Ascending aorta (tissue), 2 donors: ENCODE results near the gene TLE3. TPM values are rescaled to one million over a fixed set of nuclear protein-coding genes. Genes with fewer than 3 reads are reported as not detected.

Source experiments
- DNase-seq, 2 donors: peaks; one replicate each; pipeline ENCODE4 v3.0.0-alpha.2; 2019; ENCODE audit warnings: low spot score in 2 of 2
- H3K27ac ChIP-seq, 2 donors: fragments of 200-600 bp; sonication (generic); one replicate each; pipeline ENCODE4 v1.5.1; 2016 to 2017; ENCODE audit warnings: mild to moderate bottlenecking in 1 of 2
- H3K27me3 ChIP-seq: fragments of 200-600 bp; sonication (generic); one replicate; pipeline ENCODE4 v1.5.1; 2017
- H3K36me3 ChIP-seq, 2 donors: fragments of 200-600 bp; sonication (generic); one replicate each; pipeline ENCODE4 v1.5.1; 2016
- H3K4me1 ChIP-seq, 2 donors: fragments of 200-600 bp; sonication (generic); one replicate each; pipeline ENCODE4 v1.5.1; 2016 to 2017; ENCODE audit warnings: mild to moderate bottlenecking in 1 of 2
- H3K4me3 ChIP-seq, 2 donors: fragments of 200-600 bp; sonication (generic); one replicate each; pipeline ENCODE4 v1.5.1; 2016 to 2017; ENCODE audit warnings: mild to moderate bottlenecking in 1 of 2
- H3K9me3 ChIP-seq, 2 donors: fragments of 200-600 bp; sonication (generic); one replicate each; pipeline ENCODE4 v1.5.1; 2016
- intact Hi-C: fragments of 100-400 bp; cut with DNase I; formaldehyde crosslinking; loops from one replicate; pipeline ENCODE4 v1.15.1; 2023
- total RNA-seq: library from RNA; depleted of rRNA; stranded (reverse); fragments of >200 nt; gene quantifications from one replicate; pipeline ENCODE4 v1.1.0, GENCODE V29; 2016
- TF ChIP-seq, protein P1 (sequence below), 3 experiments: fragments of 200-600 bp in 2 of 3; fragments of 450-650 bp in 1 of 3; sonication (generic) in 2 of 3; IDR thresholded peaks; one replicate each; pipeline ENCODE4 v1.5.1; 2016 to 2019; ENCODE audit warnings: antibody characterized with exemption in 3 of 3, mild to moderate bottlenecking in 1 of 3, moderate library complexity in 1 of 3

The TLE3 gene
- total RNA-seq, 1 donor from 2014 or later = 76.4 TPM

DNA sequence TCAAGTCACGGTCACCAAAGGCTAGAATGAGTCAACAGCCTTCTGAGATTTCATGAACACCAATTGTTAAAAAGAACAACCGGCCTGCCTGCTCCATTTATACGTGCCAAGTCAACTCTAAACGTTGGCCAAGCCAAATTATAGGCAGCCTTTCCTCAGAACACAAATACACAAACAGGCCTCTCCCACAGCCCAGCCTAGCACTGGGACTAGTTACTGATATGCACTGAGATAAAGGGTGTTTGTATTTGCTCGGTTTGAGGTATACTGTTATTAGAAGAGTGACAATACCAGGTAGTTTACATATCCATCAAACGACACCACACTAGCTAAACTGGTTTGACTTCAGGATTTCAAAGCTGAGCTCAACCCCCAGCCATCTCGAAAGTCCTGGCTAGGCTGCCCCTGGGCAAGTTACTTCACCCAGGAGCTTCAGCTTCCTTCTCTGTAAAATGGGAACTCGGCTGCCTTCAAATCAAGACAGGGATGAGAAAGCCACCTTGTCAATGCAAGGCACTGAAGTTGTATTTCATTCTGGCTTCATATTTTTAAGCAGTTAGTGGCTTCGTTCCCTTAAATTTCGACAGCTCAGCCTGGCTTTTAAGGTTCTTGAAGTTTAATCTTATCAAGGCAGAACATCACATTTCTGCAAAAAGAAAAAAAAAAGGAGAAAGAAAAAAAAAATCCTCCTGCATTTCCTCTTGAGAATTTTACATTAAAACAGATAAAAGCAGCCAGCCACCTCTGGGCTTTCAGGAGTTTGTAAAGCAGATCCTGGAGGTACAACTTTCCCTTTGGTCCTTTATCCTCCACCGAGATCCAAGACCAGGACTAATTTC is 4.0 kb downstream of the TLE3 start:
- TF ChIP-seq, protein P1, sequence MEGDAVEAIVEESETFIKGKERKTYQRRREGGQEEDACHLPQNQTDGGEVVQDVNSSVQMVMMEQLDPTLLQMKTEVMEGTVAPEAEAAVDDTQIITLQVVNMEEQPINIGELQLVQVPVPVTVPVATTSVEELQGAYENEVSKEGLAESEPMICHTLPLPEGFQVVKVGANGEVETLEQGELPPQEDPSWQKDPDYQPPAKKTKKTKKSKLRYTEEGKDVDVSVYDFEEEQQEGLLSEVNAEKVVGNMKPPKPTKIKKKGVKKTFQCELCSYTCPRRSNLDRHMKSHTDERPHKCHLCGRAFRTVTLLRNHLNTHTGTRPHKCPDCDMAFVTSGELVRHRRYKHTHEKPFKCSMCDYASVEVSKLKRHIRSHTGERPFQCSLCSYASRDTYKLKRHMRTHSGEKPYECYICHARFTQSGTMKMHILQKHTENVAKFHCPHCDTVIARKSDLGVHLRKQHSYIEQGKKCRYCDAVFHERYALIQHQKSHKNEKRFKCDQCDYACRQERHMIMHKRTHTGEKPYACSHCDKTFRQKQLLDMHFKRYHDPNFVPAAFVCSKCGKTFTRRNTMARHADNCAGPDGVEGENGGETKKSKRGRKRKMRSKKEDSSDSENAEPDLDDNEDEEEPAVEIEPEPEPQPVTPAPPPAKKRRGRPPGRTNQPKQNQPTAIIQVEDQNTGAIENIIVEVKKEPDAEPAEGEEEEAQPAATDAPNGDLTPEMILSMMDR (IDR thresholded peaks at IDR 0.05) = no peak
- intact Hi-C loops = no loop called here

DNA sequence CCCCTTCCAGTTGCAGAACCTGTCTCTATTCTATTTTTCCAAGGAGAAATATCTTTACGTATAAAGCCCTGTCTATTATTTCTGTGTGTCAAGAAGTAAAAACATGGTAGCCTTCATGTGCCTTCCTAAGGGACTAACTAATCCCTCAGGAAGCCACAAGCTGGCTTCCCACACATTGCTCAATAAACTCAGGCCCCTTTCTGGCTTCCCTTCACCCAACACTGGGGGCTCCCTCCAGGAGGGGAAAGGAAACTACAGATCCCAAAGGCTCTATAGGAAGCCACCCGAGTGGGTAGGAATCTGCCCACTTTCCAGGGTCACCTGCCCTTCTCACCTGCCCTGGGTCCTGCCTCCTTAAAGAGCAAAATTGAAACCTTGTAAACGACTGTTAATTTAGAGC is 4.6 kb downstream of the TLE3 start:
- H3K36me3 ChIP-seq = peaks cover 3 to 25% of the 10 kb centered on the region in 2 donors
- H3K4me3 ChIP-seq = peak overlapping the region in 1 of 2 donors; percentile 89
- intact Hi-C loops = no loop called here
- TF ChIP-seq, protein P1 (IDR thresholded peaks at IDR 0.05) = no peak
- H3K4me1 ChIP-seq = peaks cover 9 to 35% of the 10 kb centered on the region in 2 donors
- no peaks in the 10 kb centered on the region for H3K27me3 ChIP-seq
- H3K27ac ChIP-seq = peak overlapping the region in 1 of 2 donors; percentile 38
- DNase-seq = no peak
- H3K9me3 ChIP-seq = no peaks in the 10 kb centered on the region

More for the DNA sequence above, 4.0 kb downstream of the TLE3 start:
- no peaks in the 10 kb centered on the region for H3K9me3 ChIP-seq
- H3K4me1 ChIP-seq = peaks cover 13 to 33% of the 10 kb centered on the region in 2 donors
- peak overlapping the region in 1 of 2 donors; percentile 38 for H3K27ac ChIP-seq
- H3K36me3 ChIP-seq = peaks cover 3 to 25% of the 10 kb centered on the region in 2 donors
- no peaks in the 10 kb centered on the region for H3K27me3 ChIP-seq
- DNase-seq = peak in 1 of 2 donors; percentile 71
- H3K4me3 ChIP-seq = peak overlapping the region in 1 of 2 donors; percentile 89

DNA sequence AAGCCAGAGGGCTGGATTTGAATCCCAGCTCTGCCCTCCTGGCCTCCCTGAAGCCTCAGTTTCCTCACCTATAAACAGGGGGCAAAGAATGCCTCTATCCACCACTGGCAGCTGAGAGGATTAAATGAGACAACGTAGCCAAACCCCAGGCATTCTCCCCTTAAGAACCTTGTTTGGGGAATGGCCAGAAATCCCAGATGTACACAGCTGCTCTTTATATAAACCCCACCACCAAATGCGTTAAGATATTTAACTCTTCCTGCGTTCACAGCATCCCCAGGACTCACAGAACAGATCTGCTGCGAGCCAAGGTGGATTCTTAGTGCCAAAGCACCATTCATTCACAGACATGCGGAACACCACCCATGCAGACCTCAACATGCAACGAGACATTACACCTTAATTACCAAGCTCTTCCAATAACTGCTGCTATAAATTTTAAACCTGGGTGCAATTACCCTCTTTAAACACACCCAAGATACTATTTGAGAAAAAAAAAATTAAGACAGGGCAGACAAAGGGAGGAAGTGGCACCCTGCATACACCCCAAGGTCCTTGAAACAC is 5.2 kb downstream of the TLE3 start:
- Histone ChIP-seq H3K9me3 (no peaks in the 10 kb centered on the region), H3K27me3 (no peaks in the 10 kb centered on the region), H3K4me3 (no peak overlapping the region), H3K4me1 (peaks cover 9 to 35% of the 10 kb centered on the region in 2 donors), H3K36me3 (peaks cover 3 to 25% of the 10 kb centered on the region in 2 donors), H3K27ac (no peak overlapping the region)
- TF ChIP-seq, protein P1 (IDR thresholded peaks at IDR 0.05) = no peak
- intact Hi-C loops = no loop called here
- DNase-seq = no peak

DNA sequence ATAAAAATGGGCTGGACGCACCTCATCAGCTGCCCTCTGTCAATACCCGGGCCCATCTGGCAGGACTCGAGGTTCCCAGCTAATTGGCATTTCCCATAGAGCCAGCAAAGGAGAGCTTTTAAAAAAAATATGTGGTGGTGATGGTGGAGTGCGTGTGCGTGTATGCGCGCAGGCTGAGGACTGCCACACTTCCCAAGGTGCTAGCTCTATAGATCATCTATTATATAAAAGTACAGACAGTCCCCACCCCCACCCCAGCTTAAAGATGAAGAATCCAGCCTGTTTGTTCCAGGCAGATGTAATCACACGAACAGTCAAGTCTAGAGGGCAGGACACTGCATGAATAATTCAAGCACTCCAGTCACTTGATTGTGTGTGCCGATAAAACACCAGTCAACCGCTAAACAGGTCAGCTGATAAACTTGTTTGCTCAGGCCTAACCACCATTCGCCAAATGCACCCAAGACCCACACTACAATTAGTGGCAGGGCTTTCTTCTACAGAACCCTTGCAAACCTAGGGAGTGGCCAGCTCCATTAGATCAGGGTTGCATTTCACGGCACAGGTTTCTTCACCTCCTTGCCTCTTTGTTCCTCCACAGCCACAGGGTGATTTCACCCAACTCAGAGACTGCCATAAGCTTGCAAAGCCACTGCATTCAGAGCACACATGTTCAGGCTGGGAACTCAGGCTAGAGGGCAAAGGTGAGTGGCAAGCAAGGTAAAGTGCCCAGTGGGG is 5.8 kb downstream of the TLE3 start:
- Histone ChIP-seq H3K27ac (no peak overlapping the region), H3K36me3 (peaks cover 3 to 25% of the 10 kb centered on the region in 2 donors), H3K4me3 (no peak overlapping the region), H3K9me3 (no peaks in the 10 kb centered on the region), H3K4me1 (peaks cover 9 to 35% of the 10 kb centered on the region in 2 donors), H3K27me3 (no peaks in the 10 kb centered on the region)
- DNase-seq = no peak
- TF ChIP-seq, protein P1 (IDR thresholded peaks at IDR 0.05) = no peak
- intact Hi-C loops = no loop called here

DNA sequence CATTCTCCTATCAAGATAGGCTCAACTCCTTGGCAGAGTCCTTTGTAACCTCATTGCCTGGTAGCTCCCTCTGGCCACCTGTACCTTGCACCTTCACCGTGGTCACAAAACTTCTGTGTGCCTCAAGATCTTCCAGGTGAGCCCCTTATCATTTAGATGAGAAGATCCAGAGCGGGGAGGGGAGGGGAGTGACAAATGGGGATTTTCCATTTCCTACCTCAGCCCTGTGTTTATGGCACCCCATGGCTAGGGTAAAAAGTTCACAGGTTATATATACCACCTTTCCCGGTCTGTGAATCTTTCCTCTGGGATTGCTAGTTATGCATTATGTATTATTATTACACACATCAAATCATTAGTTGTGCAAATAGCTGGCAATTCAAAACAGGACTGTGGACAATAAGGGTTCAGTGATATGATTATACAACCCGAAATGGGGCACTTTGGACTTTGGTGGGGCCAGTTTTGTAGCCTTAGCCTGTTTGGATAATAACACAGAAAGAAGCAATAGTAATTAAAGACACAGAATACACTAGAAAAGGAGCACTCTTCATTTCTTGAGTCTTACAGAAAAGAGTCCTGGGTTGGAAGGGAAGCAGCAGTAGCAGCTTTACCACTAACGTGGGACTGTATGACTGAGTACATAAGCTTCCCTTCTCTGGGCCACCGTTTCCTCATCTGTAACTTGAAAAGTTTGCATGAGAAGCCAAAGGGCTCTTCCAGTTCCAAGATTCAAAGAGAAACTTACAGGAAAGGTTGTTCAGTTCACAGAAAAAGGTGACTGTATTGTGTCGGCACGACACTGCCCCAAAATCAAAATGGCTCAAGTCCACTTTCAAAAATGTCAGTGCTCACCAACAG is 7.1 kb downstream of the TLE3 start:
- Histone ChIP-seq H3K4me1 (peaks cover 9 to 35% of the 10 kb centered on the region in 2 donors), H3K27me3 (no peaks in the 10 kb centered on the region), H3K36me3 (peaks cover 5 to 32% of the 10 kb centered on the region in 2 donors), H3K9me3 (no peaks in the 10 kb centered on the region), H3K27ac (no peak overlapping the region), H3K4me3 (no peak overlapping the region)
- intact Hi-C loops = no loop called here
- no peak for DNase-seq
- TF ChIP-seq, protein P1 (IDR thresholded peaks at IDR 0.05) = no peak
